ENCODE results near the gene ANKS1B. TPM values are rescaled to one million over a fixed set of nuclear protein-coding genes. Genes with fewer than 3 reads are reported as not detected.
"Not testable (repeated sequence)": the region's sequence is repeated elsewhere in the genome, so short reads cannot be mapped to it uniquely, and the experiment has no call there.

The ANKS1B gene
- total RNA-seq, 4 donors from 2014 or later = 34.5 to 81.9 (median 71.1) TPM

GRCh38 chr12:99343960-99344359 is 640.8 kb downstream of the ANKS1B start:
- no peaks in the 10 kb centered on the region for H3K27me3 ChIP-seq
- TF ChIP-seq CTCF (IDR thresholded peaks at IDR 0.05) = no peak
- no peak for TF ChIP-seq POLR2A (IDR thresholded peaks at IDR 0.05)
- H3K4me1 ChIP-seq = no peaks in the 10 kb centered on the region
- intact Hi-C loops (cut with DNase I) = no loop called here
- H3K4me3 ChIP-seq (replicated peaks in 1 of 3) = no peak overlapping the region
- H3K9me3 ChIP-seq = no peaks in the 10 kb centered on the region
- no peak overlapping the region for H3K27ac ChIP-seq
- no peak for DNase-seq
- H3K36me3 ChIP-seq = no peaks in the 10 kb centered on the region

- DNase-seq = no peak
- Histone ChIP-seq H3K4me3 (replicated peaks in 1 of 3) (no peak overlapping the region), H3K27ac (no peak overlapping the region), H3K9me3 (no peaks in the 10 kb centered on the region), H3K36me3 (no peaks in the 10 kb centered on the region), H3K27me3 (no peaks in the 10 kb centered on the region), H3K4me1 (no peaks in the 10 kb centered on the region)
- 94 to 98% methylated on average over 3 of the region's 3 CpGs for WGBS, 2 donors
- TF ChIP-seq POLR2A (IDR thresholded peaks at IDR 0.05) (no peak), CTCF (IDR thresholded peaks at IDR 0.05) (no peak)
- intact Hi-C loops (cut with DNase I) = no loop called here
These were observed 645.1 kb downstream of the ANKS1B start for GRCh38 chr12:99339663-99340062.

- Histone ChIP-seq H3K9me3 (no peaks in the 10 kb centered on the region), H3K4me3 (replicated peaks in 1 of 3) (no peak overlapping the region), H3K27me3 (no peaks in the 10 kb centered on the region), H3K36me3 (no peaks in the 10 kb centered on the region), H3K27ac (no peak overlapping the region), H3K4me1 (no peaks in the 10 kb centered on the region)
- TF ChIP-seq CTCF (IDR thresholded peaks at IDR 0.05) (no peak), POLR2A (IDR thresholded peaks at IDR 0.05) (no peak)
- no peak for DNase-seq
- WGBS, 2 donors = 65 to 72% methylated on average over 5 of the region's 5 CpGs
- intact Hi-C loops (cut with DNase I) = no loop called here
These were observed 650.3 kb downstream of the ANKS1B start for GRCh38 chr12:99334285-99335056.

DNA sequence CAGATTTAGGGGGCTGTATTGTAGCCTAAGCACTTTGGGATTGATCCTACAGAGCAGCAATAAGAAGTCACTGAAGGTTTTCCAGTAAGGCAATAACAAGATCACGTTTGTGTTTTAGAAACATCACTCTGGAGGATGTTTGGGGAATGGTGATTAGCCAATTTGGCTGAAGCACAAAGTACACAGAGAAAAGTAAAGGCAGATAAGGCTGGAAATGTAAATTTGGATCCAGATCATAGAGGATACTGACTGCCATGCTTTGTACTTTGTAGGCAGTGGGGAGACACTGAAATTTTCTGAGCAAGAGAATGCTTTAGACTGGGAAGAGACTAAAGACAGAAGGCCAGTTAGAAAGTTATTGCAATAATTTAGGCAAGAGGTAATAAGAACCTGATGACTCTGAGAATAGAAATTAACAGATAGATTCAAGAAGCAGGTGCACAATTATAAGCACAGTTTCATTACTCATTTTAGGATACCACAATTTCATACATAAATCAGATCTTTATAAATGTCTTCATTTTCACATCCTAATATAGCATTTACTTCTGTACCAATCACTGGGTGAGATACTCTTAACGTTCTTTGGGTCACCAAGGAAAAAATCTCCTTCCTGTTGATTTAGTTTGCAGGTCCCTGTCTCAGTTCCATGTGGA is 651.7 kb downstream of the ANKS1B start:
- 34 to 44% methylated on average over 2 of the region's 2 CpGs for WGBS, 2 donors
- H3K27me3 ChIP-seq = no peaks in the 10 kb centered on the region
- H3K27ac ChIP-seq = no peak overlapping the region
- no peaks in the 10 kb centered on the region for H3K36me3 ChIP-seq
- H3K4me1 ChIP-seq = no peaks in the 10 kb centered on the region
- no peaks in the 10 kb centered on the region for H3K9me3 ChIP-seq
- TF ChIP-seq CTCF (IDR thresholded peaks at IDR 0.05) (no peak), POLR2A (IDR thresholded peaks at IDR 0.05) (no peak)
- H3K4me3 ChIP-seq (replicated peaks in 1 of 3) = no peak overlapping the region
- DNase-seq = no peak
- intact Hi-C loops (cut with DNase I) = no loop called here

- Histone ChIP-seq H3K27ac (no peak overlapping the region), H3K9me3 (no peaks in the 10 kb centered on the region), H3K4me1 (no peaks in the 10 kb centered on the region), H3K27me3 (no peaks in the 10 kb centered on the region), H3K36me3 (no peaks in the 10 kb centered on the region), H3K4me3 (replicated peaks in 1 of 3) (no peak overlapping the region)
- DNase-seq = no peak
- intact Hi-C loops (cut with DNase I) = no loop called here
- TF ChIP-seq POLR2A (IDR thresholded peaks at IDR 0.05) (no peak), CTCF (IDR thresholded peaks at IDR 0.05) (no peak)
- WGBS, 2 donors = 54 to 69% methylated on average over 1 of the region's 1 CpG
These were observed 654.5 kb downstream of the ANKS1B start for GRCh38 chr12:99330216-99330615.

DNA sequence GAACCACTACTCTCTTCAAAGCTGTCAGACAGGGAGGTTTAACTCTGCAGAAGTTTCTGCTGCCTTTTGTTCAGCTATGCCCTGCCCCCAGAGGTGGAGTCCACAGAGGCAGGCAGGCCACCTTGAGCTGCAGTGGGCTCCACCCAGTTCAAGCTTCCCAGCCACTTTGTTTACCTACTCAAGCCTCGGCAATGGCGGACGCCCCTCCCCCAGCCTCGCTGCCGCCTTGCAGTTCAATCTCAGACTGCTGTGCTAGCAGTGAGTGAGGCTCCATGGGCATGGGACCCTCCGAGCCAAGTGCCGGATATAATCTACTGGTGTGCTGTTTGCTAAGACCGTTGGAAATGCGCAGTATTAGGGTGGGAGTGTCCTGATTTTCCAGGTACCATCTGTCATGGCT is 663.5 kb downstream of the ANKS1B start:
- H3K27me3 ChIP-seq; H3K4me3 ChIP-seq (replicated peaks in 1 of 3); H3K9me3 ChIP-seq; DNase-seq; H3K27ac ChIP-seq; intact Hi-C loops (cut with DNase I); H3K36me3 ChIP-seq; H3K4me1 ChIP-seq: not testable (repeated sequence)
- 96% methylated on average over 9 of the region's 9 CpGs for WGBS, 2 donors

Data from thyroid gland (tissue), 4 donors.